ENCODE data around the gene ALKBH3.
A peak's percentile ranks its signal among the peaks of the same experiment; 100 is the strongest.

Gene ALKBH3

GRCh38 chr11:43879789-43880639, 617 bp upstream of the ALKBH3 start:
- peak; percentile 49 for ATAC-seq
- TF ChIP-seq ARNTL (CRISPR knock-in tag; IDR thresholded peaks at IDR 0.05; ENCODE audit: borderline replicate concordance, low read depth) (no peak), ZC3H10 (CRISPR knock-in tag; IDR thresholded peaks at IDR 0.05) (no peak), CSRNP3 (CRISPR knock-in tag; IDR thresholded peaks at IDR 0.05) (no peak), PATZ1 (CRISPR knock-in tag; IDR thresholded peaks at IDR 0.05; ENCODE audit: borderline replicate concordance) (no peak), PPARA (CRISPR knock-in tag; IDR thresholded peaks at IDR 0.05; ENCODE audit: borderline replicate concordance) (no peak), ZNF565 (CRISPR knock-in tag; conservative IDR thresholded peaks at IDR 0.05; ENCODE audit: low read depth) (no peak), CSDC2 (CRISPR knock-in tag; IDR thresholded peaks at IDR 0.05) (no peak)

GRCh38 chr11:43892851-43893250, 12.2 kb downstream of the ALKBH3 start:
- TF ChIP-seq TSHZ2 (CRISPR knock-in tag; IDR thresholded peaks at IDR 0.05) (peak; percentile 75), GLIS3 (CRISPR knock-in tag; IDR thresholded peaks at IDR 0.05) (no peak), ESRRG (CRISPR knock-in tag; IDR thresholded peaks at IDR 0.05) (no peak), BACH2 (CRISPR knock-in tag; IDR thresholded peaks at IDR 0.05; ENCODE audit: borderline replicate concordance) (no peak), ISL1 (CRISPR knock-in tag; IDR thresholded peaks at IDR 0.05) (peak; percentile 44), SNAI2 (CRISPR knock-in tag; IDR thresholded peaks at IDR 0.05) (no peak), TCF4 (CRISPR knock-in tag; IDR thresholded peaks at IDR 0.05; ENCODE audit: borderline replicate concordance) (no peak), ZC3H10 (CRISPR knock-in tag; IDR thresholded peaks at IDR 0.05) (no peak), CSDC2 (CRISPR knock-in tag; IDR thresholded peaks at IDR 0.05) (no peak), TOX (CRISPR knock-in tag; IDR thresholded peaks at IDR 0.05; ENCODE audit: borderline replicate concordance) (no peak)
- ATAC-seq: no peak

- TF ChIP-seq PPARA (CRISPR knock-in tag; IDR thresholded peaks at IDR 0.05; ENCODE audit: borderline replicate concordance) (no peak), ZC3H10 (CRISPR knock-in tag; IDR thresholded peaks at IDR 0.05) (no peak), ESRRG (CRISPR knock-in tag; IDR thresholded peaks at IDR 0.05) (no peak), ZFP30 (CRISPR knock-in tag; IDR thresholded peaks at IDR 0.05) (no peak), CSDC2 (CRISPR knock-in tag; IDR thresholded peaks at IDR 0.05) (no peak), CREB5 (CRISPR knock-in tag; IDR thresholded peaks at IDR 0.05; ENCODE audit: low read depth) (no peak), SNAI2 (CRISPR knock-in tag; IDR thresholded peaks at IDR 0.05) (no peak), CSRNP3 (CRISPR knock-in tag; IDR thresholded peaks at IDR 0.05) (no peak), ARNTL (CRISPR knock-in tag; IDR thresholded peaks at IDR 0.05; ENCODE audit: borderline replicate concordance, low read depth) (no peak), ISL1 (CRISPR knock-in tag; IDR thresholded peaks at IDR 0.05) (no peak)
- ATAC-seq: no peak
These were observed 13.9 kb downstream of the ALKBH3 start for GRCh38 chr11:43894546-43894945.

All from SK-N-SH treated with all-trans-retinoic acid at 6 μM for 48 hours (cell line).